Stimulated activated CD4-positive, alpha-beta T cell treated with anti-CD3 and anti-CD28 coated beads, TNF-alpha, amount 100 ng/mL, for 1 hour (primary cell): ENCODE measurements around the gene TMEM272.

Source experiments
- DNase-seq, 3 donors: peaks; one replicate each; pipeline ENCODE4 v3.0.0-alpha.2; 2020; ENCODE audit warnings: low read depth in 3 of 3, low spot score in 1 of 3

The TMEM272 gene

GRCh38 chr13:51782026-51782710 is 62.8 kb downstream of the TMEM272 start:
- no peak for DNase-seq

GRCh38 chr13:51781246-51782022 is 63.5 kb downstream of the TMEM272 start:
- no peak for DNase-seq

- no peak for DNase-seq
Observed at GRCh38 chr13:51780099-51780498, 64.9 kb downstream of the TMEM272 start.

- no peak for DNase-seq
Observed at GRCh38 chr13:51778392-51778791, 66.6 kb downstream of the TMEM272 start.

GRCh38 chr13:51777921-51778320 is 67.1 kb downstream of the TMEM272 start:
- DNase-seq, result no peak

GRCh38 chr13:51776179-51776578 is 68.8 kb downstream of the TMEM272 start:
- DNase-seq, result no peak

GRCh38 chr13:51773515-51773914 is 71.5 kb downstream of the TMEM272 start:
- no peak for DNase-seq

GRCh38 chr13:51772781-51773180 is 72.2 kb downstream of the TMEM272 start:
- DNase-seq, result no peak

- DNase-seq, result no peak
Observed at GRCh38 chr13:51772105-51772455, 72.9 kb downstream of the TMEM272 start.

- no peak for DNase-seq
Observed at GRCh38 chr13:51771418-51772104, 73.4 kb downstream of the TMEM272 start.

- DNase-seq, result no peak
Observed at GRCh38 chr13:51770681-51771417, 74.1 kb downstream of the TMEM272 start.

- DNase-seq, result no peak
Observed at GRCh38 chr13:51770160-51770559, 74.8 kb downstream of the TMEM272 start.

GRCh38 chr13:51769455-51770127 is 75.4 kb downstream of the TMEM272 start:
- no peak for DNase-seq

- no peak for DNase-seq
Observed at GRCh38 chr13:51768976-51769375, 76.0 kb downstream of the TMEM272 start.

- no peak for DNase-seq
Observed at GRCh38 chr13:51768378-51768921, 76.5 kb downstream of the TMEM272 start.

GRCh38 chr13:51767100-51767499 is 77.9 kb downstream of the TMEM272 start:
- DNase-seq, result no peak

- DNase-seq, result no peak
Observed at GRCh38 chr13:51765142-51765515, 79.8 kb downstream of the TMEM272 start.

- DNase-seq, result peak in 2 of 3 donors; percentile 19 to 52
Observed at GRCh38 chr13:51764184-51765141, 80.5 kb downstream of the TMEM272 start.

- no peak for DNase-seq
Observed at GRCh38 chr13:51763486-51763885, 81.5 kb downstream of the TMEM272 start.
